Midbrain (tissue), 1 donor: ENCODE measurements around the gene PRIMA1.
"Not testable (repeated sequence)": the region's sequence is repeated elsewhere in the genome, so short reads cannot be mapped to it uniquely, and the experiment has no call there.

Experiments used
- DNase-seq: peaks from one replicate; lab custom pipeline; 2025; lab: John Stamatoyannopoulos, UW

PRIMA1 gene

GRCh38 chr14:93788293-93788542, at the start of gene PRIMA1:
PRIMA1 (minus strand) TSS chr14:93788485; CDS start chr14:93787718, 767 bp downstream.
- no peak for DNase-seq

- DNase-seq, result no peak
Measured at GRCh38 chr14:93834699-93835371, 46.5 kb upstream of the PRIMA1 start.

GRCh38 chr14:93832665-93833064, 44.4 kb upstream of the PRIMA1 start:
- peak; percentile 9 for DNase-seq

GRCh38 chr14:93832081-93832480, 43.8 kb upstream of the PRIMA1 start:
- no peak for DNase-seq

- no peak for DNase-seq
Measured at GRCh38 chr14:93830753-93831461, 42.6 kb upstream of the PRIMA1 start.

- no peak for DNase-seq
Measured at GRCh38 chr14:93829839-93830481, 41.7 kb upstream of the PRIMA1 start.

GRCh38 chr14:93825235-93825553, 36.9 kb upstream of the PRIMA1 start:
- DNase-seq, result no peak

GRCh38 chr14:93824518-93825234, 36.4 kb upstream of the PRIMA1 start:
- no peak for DNase-seq

GRCh38 chr14:93824076-93824475, 35.8 kb upstream of the PRIMA1 start:
- no peak for DNase-seq

- no peak for DNase-seq
Measured at GRCh38 chr14:93821051-93821450, 32.8 kb upstream of the PRIMA1 start.

- no peak for DNase-seq
Measured at GRCh38 chr14:93818857-93819256, 30.6 kb upstream of the PRIMA1 start.

- DNase-seq, result no peak
Measured at GRCh38 chr14:93811676-93812075, 23.4 kb upstream of the PRIMA1 start.

- no peak for DNase-seq
Measured at GRCh38 chr14:93811020-93811419, 22.7 kb upstream of the PRIMA1 start.

GRCh38 chr14:93809491-93810420, 21.5 kb upstream of the PRIMA1 start:
- DNase-seq, result not testable (repeated sequence)

- no peak for DNase-seq
Measured at GRCh38 chr14:93804654-93805053, 16.4 kb upstream of the PRIMA1 start.

- DNase-seq, result no peak
Measured at GRCh38 chr14:93803408-93804318, 15.4 kb upstream of the PRIMA1 start.

- DNase-seq, result no peak
Measured at GRCh38 chr14:93799989-93800921, 12.0 kb upstream of the PRIMA1 start.

GRCh38 chr14:93799617-93799988, 11.3 kb upstream of the PRIMA1 start:
- no peak for DNase-seq

- no peak for DNase-seq
Measured at GRCh38 chr14:93797536-93797935, 9.3 kb upstream of the PRIMA1 start.

GRCh38 chr14:93797071-93797470, 8.8 kb upstream of the PRIMA1 start:
- no peak for DNase-seq
